ENCODE results near the gene NTN5.

NTN5 gene

DNA sequence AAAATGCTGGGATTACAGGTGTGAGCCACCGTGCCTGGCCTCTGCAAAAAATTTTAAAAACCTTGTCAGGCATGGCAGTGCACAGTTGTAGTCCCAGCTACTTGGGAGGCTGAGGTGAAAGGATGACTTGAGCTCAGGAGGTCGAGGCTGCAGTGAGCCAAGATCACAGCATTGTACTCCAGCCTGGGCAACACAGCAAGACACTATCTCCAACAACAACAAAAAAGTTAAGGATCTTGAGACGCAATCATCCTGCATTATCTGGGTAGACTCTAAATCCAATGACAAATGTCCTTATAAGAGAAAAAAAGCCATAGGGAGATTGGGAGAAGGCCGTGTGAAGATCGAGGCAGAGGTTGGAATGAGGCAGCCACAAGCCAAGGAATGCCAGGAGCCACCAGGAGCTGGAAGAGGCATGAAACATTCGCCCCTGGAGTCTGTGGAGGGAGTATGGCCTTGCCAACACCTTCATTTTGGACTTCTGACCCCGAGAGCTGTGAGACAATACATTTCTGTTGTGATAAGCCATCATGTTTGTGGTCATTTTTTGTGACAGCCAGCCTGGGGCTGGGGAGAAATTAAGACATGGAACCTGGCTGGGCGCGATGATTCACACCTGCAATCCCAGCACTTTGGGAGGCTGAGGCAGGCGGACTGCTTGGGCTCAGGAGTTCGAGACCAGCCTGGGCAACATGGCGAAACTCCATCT is 21.7 kb downstream of the NTN5 start:
- peaks cover 10% of the 10 kb centered on the region for H3K27me3 ChIP-seq (replicated peaks; ENCODE audit: control insufficient read depth, insufficient read depth, low read length)
- no peak overlapping the region for H3K4me3 ChIP-seq (ENCODE audit: low read length)
- DNase-seq (ENCODE audit: low read depth): no peak
- H3K9me3 ChIP-seq (ENCODE audit: control insufficient read depth, low read length): no peaks in the 10 kb centered on the region
- H3K9ac ChIP-seq (ENCODE audit: low read length): no peak overlapping the region
- H3K4me1 ChIP-seq (ENCODE audit: control insufficient read depth, insufficient read depth, low read length): peaks cover 3% of the 10 kb centered on the region
- no peaks in the 10 kb centered on the region for H3K36me3 ChIP-seq (ENCODE audit: control insufficient read depth, insufficient read depth, low read length, severe bottlenecking)

DNA sequence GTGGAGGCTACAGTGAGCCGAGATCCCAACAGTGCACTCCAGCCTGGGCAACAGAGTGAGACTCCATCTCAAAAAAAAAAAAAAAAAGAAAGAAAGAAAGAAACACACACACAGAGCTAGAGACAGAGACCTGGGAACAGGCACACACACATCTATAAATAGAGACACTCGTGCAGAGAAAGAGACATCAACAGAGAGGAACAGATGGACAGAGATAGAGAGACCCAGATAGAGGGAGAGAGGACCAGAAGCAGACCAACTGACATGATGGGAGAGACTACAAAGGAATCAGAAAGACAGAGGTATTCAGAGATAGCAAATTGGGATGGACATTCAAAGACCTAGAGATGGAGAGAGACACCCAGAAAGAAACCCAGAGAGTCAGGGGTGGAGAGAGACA is 24.7 kb downstream of the NTN5 start:
- DNase-seq (ENCODE audit: low read depth): no peak
- Histone ChIP-seq H3K9ac (ENCODE audit: low read length) (no peak overlapping the region), H3K4me1 (ENCODE audit: control insufficient read depth, insufficient read depth, low read length) (peaks cover 18% of the 10 kb centered on the region), H3K27me3 (replicated peaks; ENCODE audit: control insufficient read depth, insufficient read depth, low read length) (peaks cover 11% of the 10 kb centered on the region), H3K9me3 (ENCODE audit: control insufficient read depth, low read length) (no peaks in the 10 kb centered on the region), H3K36me3 (ENCODE audit: control insufficient read depth, insufficient read depth, low read length, severe bottlenecking) (no peaks in the 10 kb centered on the region), H3K4me3 (ENCODE audit: low read length) (no peak overlapping the region)

DNA sequence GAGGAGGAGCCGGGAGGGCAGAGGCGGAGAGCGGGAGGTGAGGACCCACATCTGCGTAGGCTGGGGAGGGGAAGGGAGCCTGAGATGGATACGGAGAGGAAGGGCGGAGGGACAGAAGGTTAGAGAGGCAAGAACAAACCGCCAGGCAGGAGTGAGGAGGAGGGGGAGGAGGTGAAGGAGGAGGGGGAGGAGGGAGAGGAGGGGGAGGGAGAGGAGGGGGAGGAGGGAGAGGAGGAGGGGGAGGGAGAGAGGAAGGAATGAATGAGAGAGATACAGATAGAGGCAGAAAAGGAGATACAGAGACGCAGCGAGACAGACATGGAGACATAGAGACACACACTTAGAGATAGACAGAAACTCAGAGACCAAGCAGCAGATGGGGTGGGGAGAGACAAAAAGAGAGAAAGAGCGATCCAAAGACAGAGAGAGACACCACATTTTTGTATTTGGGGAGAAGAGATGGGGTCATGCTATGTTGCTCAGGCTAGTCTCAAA is 26.0 kb downstream of the NTN5 start:
- Histone ChIP-seq H3K27me3 (replicated peaks; ENCODE audit: control insufficient read depth, insufficient read depth, low read length) (peaks cover 7% of the 10 kb centered on the region), H3K4me3 (ENCODE audit: low read length) (peak overlapping the region; percentile 68), H3K9me3 (ENCODE audit: control insufficient read depth, low read length) (no peaks in the 10 kb centered on the region), H3K36me3 (ENCODE audit: control insufficient read depth, insufficient read depth, low read length, severe bottlenecking) (no peaks in the 10 kb centered on the region), H3K9ac (ENCODE audit: low read length) (no peak overlapping the region), H3K4me1 (ENCODE audit: control insufficient read depth, insufficient read depth, low read length) (peaks cover 18% of the 10 kb centered on the region)
- no peak for DNase-seq (ENCODE audit: low read depth)

DNA sequence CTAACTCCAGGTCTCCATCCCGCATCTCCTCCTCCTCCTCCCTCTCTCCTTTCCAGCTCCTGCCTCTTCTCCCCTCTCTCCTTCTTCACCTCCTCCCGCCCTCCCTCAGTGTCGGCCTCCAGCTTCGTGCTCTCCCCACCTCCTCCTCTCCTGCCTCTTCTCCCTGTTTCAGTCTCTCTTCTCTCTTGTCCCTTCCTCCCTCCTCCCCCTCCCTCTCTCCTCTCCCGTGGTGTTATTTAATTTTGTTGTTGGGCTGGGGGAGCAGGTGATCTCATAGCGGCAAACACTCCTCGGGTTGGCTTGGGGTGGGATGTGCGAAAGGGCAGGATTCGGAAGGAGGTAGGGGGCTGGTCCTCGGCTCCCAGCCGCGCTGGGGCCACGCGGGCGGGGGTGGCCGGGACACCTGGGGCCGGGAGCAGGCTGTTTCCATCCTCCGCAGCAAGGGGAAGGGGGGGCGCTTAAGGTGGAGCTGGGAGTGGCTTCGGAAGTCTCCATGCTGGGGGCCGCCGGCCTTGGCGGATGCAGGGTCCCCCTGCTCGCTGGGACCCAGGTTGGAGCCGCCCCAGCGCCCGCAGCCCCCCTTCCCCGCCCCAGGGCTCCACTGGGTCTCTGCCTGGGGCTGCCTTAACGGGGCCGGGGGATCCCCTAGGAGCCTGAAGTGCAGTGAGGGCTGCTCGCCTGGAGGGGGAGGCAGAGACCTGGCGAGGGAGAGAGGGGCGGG is 26.7 kb downstream of the NTN5 start, which contains the start of gene CA11:
Gene CA11 (minus strand): TSS at position 187 of the 721 bp plus-strand sequence. CDS start 555 bp downstream, outside the sequence.
- peaks cover 18% of the 10 kb centered on the region for H3K4me1 ChIP-seq (ENCODE audit: control insufficient read depth, insufficient read depth, low read length)
- peaks cover 7% of the 10 kb centered on the region for H3K27me3 ChIP-seq (replicated peaks; ENCODE audit: control insufficient read depth, insufficient read depth, low read length)
- H3K9ac ChIP-seq (ENCODE audit: low read length): peak within 1 kb of the TSS; percentile 54
- peak within 1 kb of the TSS; percentile 68 for H3K4me3 ChIP-seq (ENCODE audit: low read length)
- DNase-seq (ENCODE audit: low read depth): peak; percentile 94
- no peaks in the 10 kb centered on the region for H3K36me3 ChIP-seq (ENCODE audit: control insufficient read depth, insufficient read depth, low read length, severe bottlenecking)
- no peaks in the 10 kb centered on the region for H3K9me3 ChIP-seq (ENCODE audit: control insufficient read depth, low read length)

DNA sequence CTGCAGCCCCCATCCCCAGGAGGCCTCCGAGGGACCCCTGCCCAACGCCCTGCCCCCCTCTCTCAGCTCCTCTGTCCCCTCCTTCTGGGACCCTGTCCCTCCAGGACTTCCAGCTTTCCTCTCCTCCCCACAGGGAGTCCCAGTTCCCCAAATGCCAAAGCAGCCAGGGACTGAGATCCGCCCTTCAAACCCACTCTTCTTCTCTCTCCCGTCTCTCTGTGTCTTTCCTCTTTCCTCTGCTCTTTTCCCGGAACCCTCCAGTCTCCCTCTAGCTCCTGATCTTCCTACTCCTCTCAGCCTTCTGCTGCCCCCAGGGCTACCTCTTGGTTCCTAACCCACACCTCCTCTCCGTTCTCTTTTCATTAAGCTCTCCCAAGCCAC is 27.2 kb downstream of the NTN5 start:
- H3K9ac ChIP-seq (ENCODE audit: low read length): peak overlapping the region; percentile 54
- H3K9me3 ChIP-seq (ENCODE audit: control insufficient read depth, low read length): no peaks in the 10 kb centered on the region
- no peaks in the 10 kb centered on the region for H3K36me3 ChIP-seq (ENCODE audit: control insufficient read depth, insufficient read depth, low read length, severe bottlenecking)
- peaks cover 18% of the 10 kb centered on the region for H3K4me1 ChIP-seq (ENCODE audit: control insufficient read depth, insufficient read depth, low read length)
- H3K4me3 ChIP-seq (ENCODE audit: low read length): peak overlapping the region; percentile 68
- peaks cover 7% of the 10 kb centered on the region for H3K27me3 ChIP-seq (replicated peaks; ENCODE audit: control insufficient read depth, insufficient read depth, low read length)
- DNase-seq (ENCODE audit: low read depth): no peak

DNA sequence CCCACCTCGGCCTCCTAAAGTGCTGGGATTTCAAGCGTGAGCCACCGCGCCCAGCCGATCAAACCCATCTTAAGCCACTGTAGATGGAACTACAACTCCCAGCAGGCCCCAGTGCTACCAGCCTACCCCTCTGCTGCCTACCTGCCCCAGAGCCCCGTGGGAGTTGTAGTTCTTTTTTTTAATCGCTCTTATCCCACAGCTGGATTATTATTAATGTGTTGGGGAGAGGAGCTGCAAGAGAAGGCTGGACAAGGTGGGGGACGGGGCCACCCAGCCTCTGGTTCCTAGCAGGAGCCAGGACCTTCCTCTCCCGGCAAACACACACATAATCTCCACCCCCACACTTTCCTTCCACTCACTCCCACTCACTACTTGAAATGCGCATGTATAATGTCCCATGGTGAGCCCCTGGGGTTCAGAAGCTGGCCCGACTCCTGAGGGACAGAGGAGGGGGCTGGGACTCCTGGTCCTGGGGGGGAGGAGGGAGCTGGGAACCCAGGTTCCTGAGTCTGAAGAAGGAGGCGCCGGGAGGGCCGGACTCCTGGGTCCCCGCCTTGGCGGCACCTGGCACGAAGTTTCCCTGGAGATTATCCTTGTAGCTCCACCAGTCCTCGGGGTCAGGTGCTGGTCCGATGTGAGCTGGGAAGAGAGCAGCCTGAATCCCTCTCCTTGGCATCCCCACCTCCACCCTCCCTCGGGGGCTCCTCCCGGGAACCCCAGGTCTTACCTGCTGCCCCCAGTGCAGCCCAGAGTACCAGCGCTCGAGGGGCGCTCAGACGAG is 27.8 kb downstream of the NTN5 start:
- Histone ChIP-seq H3K27me3 (replicated peaks; ENCODE audit: control insufficient read depth, insufficient read depth, low read length) (peaks cover 7% of the 10 kb centered on the region), H3K9me3 (ENCODE audit: control insufficient read depth, low read length) (no peaks in the 10 kb centered on the region), H3K4me1 (ENCODE audit: control insufficient read depth, insufficient read depth, low read length) (peaks cover 18% of the 10 kb centered on the region), H3K9ac (ENCODE audit: low read length) (peak overlapping the region; percentile 54), H3K36me3 (ENCODE audit: control insufficient read depth, insufficient read depth, low read length, severe bottlenecking) (no peaks in the 10 kb centered on the region), H3K4me3 (ENCODE audit: low read length) (no peak overlapping the region)
- DNase-seq (ENCODE audit: low read depth): peak; percentile 81

DNA sequence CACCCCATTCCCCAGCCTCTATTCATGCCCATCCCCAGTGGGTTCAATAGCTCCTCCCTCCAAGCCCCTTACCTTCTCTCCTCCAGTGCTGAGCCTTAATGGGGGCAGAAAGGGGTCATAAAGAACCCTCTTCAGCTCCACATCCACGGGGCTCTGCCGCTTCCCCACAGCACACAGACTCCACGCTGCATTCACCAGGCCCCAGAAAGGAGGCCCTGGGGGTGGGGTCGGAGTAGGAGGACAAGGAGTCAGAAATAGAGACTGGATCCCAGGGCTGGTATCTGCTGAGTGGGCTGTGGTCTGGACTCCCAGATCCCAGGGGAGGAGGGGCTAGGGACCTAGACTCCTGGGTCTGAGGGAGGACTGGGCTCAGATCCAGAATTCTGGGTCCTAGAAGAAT is 28.5 kb downstream of the NTN5 start:
- Histone ChIP-seq H3K36me3 (ENCODE audit: control insufficient read depth, insufficient read depth, low read length, severe bottlenecking) (no peaks in the 10 kb centered on the region), H3K4me1 (ENCODE audit: control insufficient read depth, insufficient read depth, low read length) (peaks cover 17% of the 10 kb centered on the region), H3K9me3 (ENCODE audit: control insufficient read depth, low read length) (no peaks in the 10 kb centered on the region), H3K27me3 (replicated peaks; ENCODE audit: control insufficient read depth, insufficient read depth, low read length) (peaks cover 7% of the 10 kb centered on the region), H3K4me3 (ENCODE audit: low read length) (no peak overlapping the region), H3K9ac (ENCODE audit: low read length) (no peak overlapping the region)
- DNase-seq (ENCODE audit: low read depth): no peak

DNA sequence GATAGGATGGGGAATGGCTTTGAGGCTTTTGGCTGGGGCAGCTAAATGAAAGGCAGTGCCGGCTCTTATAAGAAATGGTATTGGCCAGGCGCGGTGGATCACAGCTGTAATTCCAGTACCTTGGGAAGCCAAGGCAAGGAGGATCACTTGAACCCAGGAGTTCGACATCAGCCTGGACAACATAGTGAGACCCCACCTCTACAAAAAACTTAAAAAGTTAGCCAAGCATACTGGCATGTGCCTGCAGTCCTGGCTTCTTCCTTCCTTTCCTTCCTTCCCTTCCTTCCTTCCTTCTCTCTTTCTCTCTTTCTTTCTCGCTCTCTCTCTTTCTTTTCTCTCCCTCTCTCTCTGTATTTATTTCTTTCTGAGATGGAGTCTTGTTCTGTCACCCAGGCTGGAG is 30.0 kb downstream of the NTN5 start:
- no peak for DNase-seq (ENCODE audit: low read depth)
- Histone ChIP-seq H3K9ac (ENCODE audit: low read length) (no peak overlapping the region), H3K27me3 (replicated peaks; ENCODE audit: control insufficient read depth, insufficient read depth, low read length) (peaks cover 7% of the 10 kb centered on the region), H3K36me3 (ENCODE audit: control insufficient read depth, insufficient read depth, low read length, severe bottlenecking) (no peaks in the 10 kb centered on the region), H3K4me1 (ENCODE audit: control insufficient read depth, insufficient read depth, low read length) (peaks cover 21% of the 10 kb centered on the region), H3K4me3 (ENCODE audit: low read length) (no peak overlapping the region), H3K9me3 (ENCODE audit: control insufficient read depth, low read length) (no peaks in the 10 kb centered on the region)

DNA sequence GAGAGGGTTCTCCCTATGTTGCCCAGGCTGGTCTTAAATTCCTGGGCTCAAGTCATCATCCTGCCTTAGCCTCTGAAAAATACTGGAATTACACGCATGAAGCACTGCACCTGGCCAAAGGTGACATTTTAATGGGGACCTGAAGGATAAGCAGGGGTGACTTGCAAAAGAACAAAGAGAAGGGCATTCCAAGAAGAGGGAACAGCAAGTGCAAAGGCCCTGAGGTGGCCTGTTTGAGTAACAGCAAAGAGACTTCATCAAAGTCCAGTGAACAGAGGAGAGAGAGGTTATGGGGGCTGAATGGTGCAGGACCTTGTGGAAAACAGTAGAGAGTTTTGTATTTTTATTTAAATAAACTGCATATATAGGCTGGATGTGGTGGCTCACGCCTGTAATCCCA is 31.0 kb downstream of the NTN5 start:
- H3K9ac ChIP-seq (ENCODE audit: low read length): no peak overlapping the region
- no peak overlapping the region for H3K4me3 ChIP-seq (ENCODE audit: low read length)
- no peaks in the 10 kb centered on the region for H3K36me3 ChIP-seq (ENCODE audit: control insufficient read depth, insufficient read depth, low read length, severe bottlenecking)
- no peaks in the 10 kb centered on the region for H3K9me3 ChIP-seq (ENCODE audit: control insufficient read depth, low read length)
- peaks cover 7% of the 10 kb centered on the region for H3K27me3 ChIP-seq (replicated peaks; ENCODE audit: control insufficient read depth, insufficient read depth, low read length)
- no peak for DNase-seq (ENCODE audit: low read depth)
- H3K4me1 ChIP-seq (ENCODE audit: control insufficient read depth, insufficient read depth, low read length): peaks cover 23% of the 10 kb centered on the region

DNA sequence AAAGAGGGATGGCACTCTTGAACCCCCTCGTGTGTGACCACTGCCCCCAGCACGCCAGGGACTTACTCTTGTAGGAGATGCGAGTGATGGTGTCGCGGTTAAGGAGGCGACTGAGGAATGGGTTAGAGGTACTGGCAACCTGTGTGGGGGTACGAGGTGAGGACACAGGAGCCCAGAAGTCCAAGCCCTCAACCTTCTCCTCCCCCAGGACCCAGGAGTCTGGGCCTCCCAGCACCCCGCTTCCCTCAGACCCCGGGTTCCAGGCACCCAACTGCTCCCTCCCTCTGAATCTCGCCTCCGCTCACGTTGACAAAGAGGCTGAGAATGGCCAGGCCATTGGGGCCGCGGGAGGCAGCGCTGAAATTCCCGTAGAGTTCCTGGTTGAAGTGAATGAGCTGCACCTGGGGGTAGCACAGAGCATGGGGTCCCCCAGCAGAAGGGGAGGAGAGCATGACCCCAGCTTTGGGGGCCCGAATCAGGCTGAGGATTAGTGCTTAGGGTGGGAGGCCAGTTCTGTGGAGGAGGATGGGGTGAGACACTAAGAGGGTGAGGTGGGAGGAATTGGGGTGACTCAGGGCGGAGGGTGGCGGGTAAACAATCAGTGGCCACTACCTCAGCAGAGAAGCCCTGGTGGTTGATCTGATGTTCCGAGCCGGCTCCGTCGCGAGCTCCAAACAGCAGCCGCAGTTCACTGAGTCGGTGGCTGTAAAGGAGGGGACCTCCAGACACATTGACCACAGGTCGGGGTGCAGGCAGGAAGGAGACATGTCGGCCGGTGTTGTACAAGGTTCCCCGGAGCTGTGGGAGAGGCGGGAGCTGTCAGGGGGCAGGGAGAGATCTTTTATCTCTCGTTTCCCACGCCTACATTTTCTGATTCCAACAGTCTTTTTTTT is 33.1 kb downstream of the NTN5 start:
- Histone ChIP-seq H3K4me3 (ENCODE audit: low read length) (no peak overlapping the region), H3K27me3 (replicated peaks; ENCODE audit: control insufficient read depth, insufficient read depth, low read length) (no peaks in the 10 kb centered on the region), H3K9me3 (ENCODE audit: control insufficient read depth, low read length) (no peaks in the 10 kb centered on the region), H3K36me3 (ENCODE audit: control insufficient read depth, insufficient read depth, low read length, severe bottlenecking) (no peaks in the 10 kb centered on the region), H3K9ac (ENCODE audit: low read length) (no peak overlapping the region), H3K4me1 (ENCODE audit: control insufficient read depth, insufficient read depth, low read length) (peaks cover 25% of the 10 kb centered on the region)
- no peak for DNase-seq (ENCODE audit: low read depth)

Data from adipocyte (in vitro differentiated cells).